ENCODE data around the gene IRF2BPL. TPM values are rescaled to one million over a fixed set of nuclear protein-coding genes. Genes with fewer than 3 reads are reported as not detected.

IRF2BPL gene
- total RNA-seq, 4 donors from 2014 or later, result 21.0 to 53.5 (median 32.5) TPM

GRCh38 chr14:77036484-77037214 is 8.1 kb upstream of the IRF2BPL start:
- in situ Hi-C loops (cut with MboI; ENCODE audit: low pct_ligation_motif_present in 1 of 4, low pct_unique_long_range_greater_than_20kb in 1 of 4, low sequenced_read_pairs in 3 of 4), result no loop called here
- intact Hi-C loops (cut with DNase I; ENCODE audit: low total_unique reads), result no loop called here
- TF ChIP-seq EP300 (IDR thresholded peaks at IDR 0.05; ENCODE audit: low read depth) (no peak), POLR2A (IDR thresholded peaks at IDR 0.05) (no peak), CTCF (IDR thresholded peaks at IDR 0.05) (no peak), POLR2AphosphoS5 (IDR thresholded peaks at IDR 0.05) (no peak)
- no peaks in the 10 kb centered on the region for H3K9me3 ChIP-seq
- H3K36me3 ChIP-seq, result no peaks in the 10 kb centered on the region
- H3K4me3 ChIP-seq, result no peak overlapping the region
- 70 to 77% methylated on average over 4 to 6 of the region's 6 CpGs for WGBS, 2 donors (ENCODE audit: low coverage in 1 of 2)
- H3K27ac ChIP-seq, result peak overlapping the region; percentile 99 to 100 (median 100)
- DNase-seq, result no peak
- no peaks in the 10 kb centered on the region for H3K27me3 ChIP-seq
- peaks cover 56 to 82% (median 69%) of the 10 kb centered on the region in 4 donors for H3K4me1 ChIP-seq

GRCh38 chr14:77035267-77035666 is 6.8 kb upstream of the IRF2BPL start:
- Histone ChIP-seq H3K4me3 (no peak overlapping the region), H3K36me3 (no peaks in the 10 kb centered on the region), H3K27ac (peak overlapping the region; percentile 99 to 100 (median 100)), H3K9me3 (no peaks in the 10 kb centered on the region), H3K27me3 (no peaks in the 10 kb centered on the region), H3K4me1 (peaks cover 57 to 83% (median 65%) of the 10 kb centered on the region in 4 donors)
- TF ChIP-seq EP300 (IDR thresholded peaks at IDR 0.05; ENCODE audit: low read depth) (no peak), POLR2A (IDR thresholded peaks at IDR 0.05) (no peak), POLR2AphosphoS5 (IDR thresholded peaks at IDR 0.05) (no peak), CTCF (IDR thresholded peaks at IDR 0.05) (no peak)
- intact Hi-C loops (cut with DNase I; ENCODE audit: low total_unique reads) (no loop called here), in situ Hi-C loops (cut with MboI; ENCODE audit: low pct_ligation_motif_present in 1 of 4, low pct_unique_long_range_greater_than_20kb in 1 of 4, low sequenced_read_pairs in 3 of 4) (no loop called here)
- no peak for DNase-seq
- 88 to 100% methylated on average over 2 to 4 of the region's 4 CpGs for WGBS, 2 donors (ENCODE audit: low coverage in 1 of 2)

GRCh38 chr14:77033622-77034589 is 5.4 kb upstream of the IRF2BPL start:
- in situ Hi-C loops (cut with MboI; ENCODE audit: low pct_ligation_motif_present in 1 of 4, low pct_unique_long_range_greater_than_20kb in 1 of 4, low sequenced_read_pairs in 3 of 4), result no loop called here
- H3K9me3 ChIP-seq, result no peaks in the 10 kb centered on the region
- H3K4me3 ChIP-seq, result peak overlapping the region; percentile 37 to 52 (median 45)
- H3K27ac ChIP-seq, result peak overlapping the region; percentile 99 to 100 (median 100)
- H3K4me1 ChIP-seq, result peaks cover 60 to 86% (median 66%) of the 10 kb centered on the region in 4 donors
- DNase-seq, result peak; percentile 89
- H3K27me3 ChIP-seq, result no peaks in the 10 kb centered on the region
- no peaks in the 10 kb centered on the region for H3K36me3 ChIP-seq
- TF ChIP-seq CTCF (IDR thresholded peaks at IDR 0.05) (peak in 1 of 5 experiments; percentile 14), POLR2A (IDR thresholded peaks at IDR 0.05) (peak; percentile 46), EP300 (IDR thresholded peaks at IDR 0.05; ENCODE audit: low read depth) (peak; percentile 33), POLR2AphosphoS5 (IDR thresholded peaks at IDR 0.05) (peak; percentile 65 to 72 (median 71))
- intact Hi-C loops (cut with DNase I; ENCODE audit: low total_unique reads), result no loop called here
- 1 to 3% methylated on average over 8 to 37 of the region's 37 CpGs for WGBS, 2 donors (ENCODE audit: low coverage in 1 of 2)

Measured in transverse colon (tissue), 4 donors.